Colonic mucosa (tissue), 4 donors: ENCODE measurements around the gene LRG1. TPM values are rescaled to one million over a fixed set of nuclear protein-coding genes. Genes with fewer than 3 reads are reported as not detected.

Experiments used
- DNase-seq: peaks from one replicate; pipeline ENCODE4 v3.0.0-alpha.2; 2020
- H3K27ac ChIP-seq: fragments of 200-600 bp; one replicate; pipeline ENCODE4 v1.8.0; 2021
- H3K27me3 ChIP-seq: fragments of 200-600 bp; one replicate; pipeline ENCODE4 v1.8.0; 2021
- H3K36me3 ChIP-seq: fragments of 200-600 bp; one replicate; pipeline ENCODE4 v1.8.0; 2021
- H3K4me1 ChIP-seq: fragments of 200-600 bp; one replicate; pipeline ENCODE4 v1.8.0; 2021; ENCODE audit warnings: mild to moderate bottlenecking
- H3K4me3 ChIP-seq: fragments of 200-600 bp; one replicate; pipeline ENCODE4 v1.8.0; 2021
- H3K9ac ChIP-seq, 2 donors: one replicate each; pipeline ENCODE4 v1.7.0; 2013; ENCODE audit warnings: control low read depth in 2 of 2, low read depth in 2 of 2, low read length in 2 of 2
- H3K9me3 ChIP-seq: fragments of 200-600 bp; one replicate; pipeline ENCODE4 v1.8.0; 2021
- CTCF ChIP-seq: fragments of 200-600 bp; IDR thresholded peaks from one replicate; pipeline ENCODE4 v1.8.0; 2022; ENCODE audit warnings: antibody characterized with exemption, mild to moderate bottlenecking
- intact Hi-C: fragments of 100-400 bp; cut with DNase I; formaldehyde crosslinking; loops from one replicate; pipeline ENCODE4 v1.14.1; 2022
- total RNA-seq, 2 donors: library from RNA; stranded (reverse); fragmentation: NEBNext Ultra II Directional in 1 of 2; extraction: Animal tissue kit (Norgen Biotek cat#: 25700) in 1 of 2; gene quantifications; one replicate each; pipeline ENCODE4 v1.2.1, GENCODE V29; 2021
- donor health status: healthy.
- donor health status: DM: no; HTN: no; CAD: no.
- donor health status: DM: no; HTN: no; CAD: no.

LRG1 gene
- total RNA-seq, 2 donors from 2014 or later: 24.4 to 26.0 TPM

GRCh38 chr19:4525563-4526002, 14.3 kb downstream of the LRG1 start:
- Histone ChIP-seq H3K27ac (no peak overlapping the region), H3K36me3 (no peaks in the 10 kb centered on the region), H3K4me3 (no peak overlapping the region), H3K4me1 (no peaks in the 10 kb centered on the region), H3K9ac (no peak overlapping the region), H3K27me3 (no peaks in the 10 kb centered on the region), H3K9me3 (no peaks in the 10 kb centered on the region)
- intact Hi-C loops: no loop called here
- TF ChIP-seq CTCF: no peak
- DNase-seq: no peak

- Histone ChIP-seq H3K9me3 (no peaks in the 10 kb centered on the region), H3K4me3 (no peak overlapping the region), H3K27me3 (no peaks in the 10 kb centered on the region), H3K9ac (no peak overlapping the region), H3K36me3 (no peaks in the 10 kb centered on the region), H3K27ac (no peak overlapping the region), H3K4me1 (no peaks in the 10 kb centered on the region)
- TF ChIP-seq CTCF: peak; percentile 73
- DNase-seq: peak; percentile 73
- intact Hi-C loops: no loop called here
Observed at GRCh38 chr19:4524808-4525562, 14.9 kb downstream of the LRG1 start.

- peak; percentile 55 for DNase-seq
- Histone ChIP-seq H3K27me3 (no peaks in the 10 kb centered on the region), H3K9me3 (no peaks in the 10 kb centered on the region), H3K4me3 (no peak overlapping the region), H3K27ac (no peak overlapping the region), H3K36me3 (no peaks in the 10 kb centered on the region), H3K4me1 (no peaks in the 10 kb centered on the region), H3K9ac (no peak overlapping the region)
- TF ChIP-seq CTCF: peak; percentile 56
- intact Hi-C loops: no loop called here
Observed at GRCh38 chr19:4523306-4524110, 16.3 kb downstream of the LRG1 start.

- Histone ChIP-seq H3K4me1 (no peaks in the 10 kb centered on the region), H3K9me3 (no peaks in the 10 kb centered on the region), H3K9ac (no peak overlapping the region), H3K27me3 (no peaks in the 10 kb centered on the region), H3K27ac (no peak overlapping the region), H3K4me3 (no peak overlapping the region), H3K36me3 (no peaks in the 10 kb centered on the region)
- intact Hi-C loops: no loop called here
- no peak for TF ChIP-seq CTCF
- no peak for DNase-seq
Observed at GRCh38 chr19:4522291-4523002, 17.4 kb downstream of the LRG1 start.

GRCh38 chr19:4521888-4522242, 18.0 kb downstream of the LRG1 start:
- Histone ChIP-seq H3K27me3 (no peaks in the 10 kb centered on the region), H3K27ac (no peak overlapping the region), H3K9me3 (no peaks in the 10 kb centered on the region), H3K4me3 (no peak overlapping the region), H3K36me3 (no peaks in the 10 kb centered on the region), H3K9ac (no peak overlapping the region), H3K4me1 (no peaks in the 10 kb centered on the region)
- DNase-seq: no peak
- no peak for TF ChIP-seq CTCF
- intact Hi-C loops: no loop called here
